Measurements from ENCODE around the gene EVC.

EVC gene

DNA sequence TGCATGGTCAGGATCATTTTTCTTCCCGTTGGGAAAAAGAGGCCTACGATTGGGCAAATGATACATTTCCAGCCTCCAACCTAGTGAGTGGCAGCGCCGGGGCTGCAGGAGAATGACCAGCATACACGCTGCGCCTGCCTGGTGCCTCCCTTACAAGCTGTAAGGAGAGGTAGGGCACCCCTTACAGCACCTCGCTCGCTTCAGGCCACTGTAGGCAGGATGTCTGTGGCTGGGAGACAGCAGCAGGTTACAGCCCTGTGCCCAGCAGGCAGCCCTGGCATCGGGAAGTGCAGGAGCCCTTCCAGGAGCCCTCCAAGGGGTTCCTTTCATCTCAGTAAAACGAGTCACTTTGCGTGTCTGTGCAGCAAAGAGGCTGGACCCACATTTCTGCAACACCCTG is 88.4 kb downstream of the EVC start:
- no peaks in the 10 kb centered on the region for H3K36me3 ChIP-seq

DNA sequence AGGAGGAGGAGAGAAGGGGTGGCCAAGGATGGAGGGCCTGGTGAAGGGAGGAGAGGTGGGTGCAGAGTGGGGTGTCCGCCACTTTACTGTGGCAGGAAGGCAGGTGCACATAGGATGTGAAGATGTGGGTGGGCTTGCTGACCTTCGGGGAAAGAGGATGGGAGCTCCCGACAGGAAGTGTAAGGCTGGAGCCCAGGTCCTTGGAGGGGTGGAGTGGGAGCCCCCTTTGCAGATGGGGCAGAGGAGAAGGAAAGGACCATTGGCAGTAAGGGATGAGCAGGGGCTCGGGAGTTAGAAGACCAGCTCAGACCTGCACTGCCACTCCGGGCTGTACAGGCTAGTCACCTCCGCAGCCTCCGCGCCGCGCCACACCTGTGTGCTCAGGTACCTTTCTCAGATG is 89.5 kb downstream of the EVC start:
- H3K36me3 ChIP-seq, result no peaks in the 10 kb centered on the region

More for the DNA sequence above, 88.4 kb downstream of the EVC start:
- Histone ChIP-seq H3K4me3 (ENCODE audit: low read depth, low read length) (no peak overlapping the region), H3K27me3 (no peaks in the 10 kb centered on the region), H3K4me1 (no peaks in the 10 kb centered on the region), H3K9me3 (no peaks in the 10 kb centered on the region)
- TF ChIP-seq, protein P1, sequence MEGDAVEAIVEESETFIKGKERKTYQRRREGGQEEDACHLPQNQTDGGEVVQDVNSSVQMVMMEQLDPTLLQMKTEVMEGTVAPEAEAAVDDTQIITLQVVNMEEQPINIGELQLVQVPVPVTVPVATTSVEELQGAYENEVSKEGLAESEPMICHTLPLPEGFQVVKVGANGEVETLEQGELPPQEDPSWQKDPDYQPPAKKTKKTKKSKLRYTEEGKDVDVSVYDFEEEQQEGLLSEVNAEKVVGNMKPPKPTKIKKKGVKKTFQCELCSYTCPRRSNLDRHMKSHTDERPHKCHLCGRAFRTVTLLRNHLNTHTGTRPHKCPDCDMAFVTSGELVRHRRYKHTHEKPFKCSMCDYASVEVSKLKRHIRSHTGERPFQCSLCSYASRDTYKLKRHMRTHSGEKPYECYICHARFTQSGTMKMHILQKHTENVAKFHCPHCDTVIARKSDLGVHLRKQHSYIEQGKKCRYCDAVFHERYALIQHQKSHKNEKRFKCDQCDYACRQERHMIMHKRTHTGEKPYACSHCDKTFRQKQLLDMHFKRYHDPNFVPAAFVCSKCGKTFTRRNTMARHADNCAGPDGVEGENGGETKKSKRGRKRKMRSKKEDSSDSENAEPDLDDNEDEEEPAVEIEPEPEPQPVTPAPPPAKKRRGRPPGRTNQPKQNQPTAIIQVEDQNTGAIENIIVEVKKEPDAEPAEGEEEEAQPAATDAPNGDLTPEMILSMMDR (IDR thresholded peaks at IDR 0.05; ENCODE audit: low read depth, low read length), result no peak
- no peak for DNase-seq

DNA sequence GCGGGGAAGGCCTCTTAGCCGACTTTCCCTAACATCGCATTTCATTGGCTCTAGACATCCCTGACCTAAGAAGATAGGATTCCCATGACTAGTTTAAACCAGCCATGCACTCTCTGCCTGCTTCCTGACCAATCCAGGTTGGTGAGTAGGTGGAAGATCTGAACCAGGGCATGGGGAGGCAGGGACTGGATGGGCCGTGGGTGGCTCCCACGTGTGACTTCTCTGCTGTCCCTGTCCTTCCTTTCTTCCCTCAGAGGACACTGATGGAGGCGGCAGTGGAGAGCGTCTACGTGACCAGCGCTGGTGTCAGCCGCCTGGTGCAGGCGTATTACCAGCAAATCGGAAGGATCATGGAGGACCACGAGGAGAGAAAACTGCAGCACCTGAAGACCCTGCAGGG is 90.7 kb downstream of the EVC start:
- Histone ChIP-seq H3K36me3 (no peaks in the 10 kb centered on the region), H3K4me3 (ENCODE audit: low read depth, low read length) (no peak overlapping the region), H3K27me3 (no peaks in the 10 kb centered on the region), H3K9me3 (no peaks in the 10 kb centered on the region), H3K4me1 (no peaks in the 10 kb centered on the region)
- TF ChIP-seq, protein P1 (IDR thresholded peaks at IDR 0.05; ENCODE audit: low read depth, low read length), result no peak
- no peak for DNase-seq

More for the DNA sequence above, 89.5 kb downstream of the EVC start:
- Histone ChIP-seq H3K4me3 (ENCODE audit: low read depth, low read length) (no peak overlapping the region), H3K4me1 (no peaks in the 10 kb centered on the region), H3K27me3 (no peaks in the 10 kb centered on the region), H3K9me3 (no peaks in the 10 kb centered on the region)
- TF ChIP-seq, protein P1 (IDR thresholded peaks at IDR 0.05; ENCODE audit: low read depth, low read length), result no peak
- DNase-seq, result no peak

DNA sequence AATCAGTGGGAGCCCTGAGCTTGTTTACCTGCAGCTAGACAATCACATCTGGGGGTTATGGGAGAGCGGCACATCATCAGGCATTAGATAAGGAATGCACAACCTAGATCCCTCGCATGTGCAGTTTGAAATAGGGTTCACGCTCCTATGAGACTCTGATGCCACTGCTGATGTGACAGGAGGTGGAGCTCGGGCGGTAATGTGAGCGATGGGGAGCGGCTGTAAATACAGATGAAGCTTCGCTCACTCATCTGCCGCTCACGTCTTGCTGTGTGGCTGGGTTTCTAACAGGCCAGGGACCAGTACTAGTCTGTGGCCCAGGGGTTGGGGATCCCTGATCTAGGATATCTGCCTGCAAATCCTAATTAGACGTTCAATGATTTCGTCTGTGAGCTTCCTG is 91.6 kb downstream of the EVC start:
- no peaks in the 10 kb centered on the region for H3K9me3 ChIP-seq
- no peaks in the 10 kb centered on the region for H3K36me3 ChIP-seq
- no peak overlapping the region for H3K4me3 ChIP-seq (ENCODE audit: low read depth, low read length)

DNA sequence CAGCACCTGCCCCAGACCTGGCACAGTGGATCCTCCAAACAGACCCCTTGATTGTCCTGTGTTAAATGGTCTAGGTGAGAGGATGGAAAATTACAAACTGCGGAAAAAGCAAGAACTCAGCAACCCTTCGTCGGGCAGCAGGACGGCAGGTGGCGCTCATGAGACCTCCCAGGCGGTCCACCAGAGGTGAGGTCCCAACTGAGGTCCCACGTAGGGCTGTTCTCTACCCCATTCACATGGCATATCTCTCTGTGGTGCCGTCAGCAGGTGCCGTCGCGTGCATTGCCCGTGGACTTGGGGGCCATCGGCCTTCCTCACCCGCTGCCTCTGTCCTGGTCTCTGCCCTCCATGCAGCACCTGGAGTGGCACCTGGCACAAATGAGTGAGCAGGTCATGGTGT is 93.7 kb downstream of the EVC start:
- Histone ChIP-seq H3K9me3 (no peaks in the 10 kb centered on the region), H3K36me3 (no peaks in the 10 kb centered on the region), H3K27me3 (no peaks in the 10 kb centered on the region), H3K4me1 (peaks cover 7% of the 10 kb centered on the region), H3K4me3 (ENCODE audit: low read depth, low read length) (no peak overlapping the region)
- TF ChIP-seq, protein P1 (IDR thresholded peaks at IDR 0.05; ENCODE audit: low read depth, low read length), result no peak
- DNase-seq, result no peak

More for the DNA sequence above, 91.6 kb downstream of the EVC start:
- H3K4me1 ChIP-seq, result no peaks in the 10 kb centered on the region
- no peaks in the 10 kb centered on the region for H3K27me3 ChIP-seq
- no peak for DNase-seq
- TF ChIP-seq, protein P1 (IDR thresholded peaks at IDR 0.05; ENCODE audit: low read depth, low read length), result no peak

DNA sequence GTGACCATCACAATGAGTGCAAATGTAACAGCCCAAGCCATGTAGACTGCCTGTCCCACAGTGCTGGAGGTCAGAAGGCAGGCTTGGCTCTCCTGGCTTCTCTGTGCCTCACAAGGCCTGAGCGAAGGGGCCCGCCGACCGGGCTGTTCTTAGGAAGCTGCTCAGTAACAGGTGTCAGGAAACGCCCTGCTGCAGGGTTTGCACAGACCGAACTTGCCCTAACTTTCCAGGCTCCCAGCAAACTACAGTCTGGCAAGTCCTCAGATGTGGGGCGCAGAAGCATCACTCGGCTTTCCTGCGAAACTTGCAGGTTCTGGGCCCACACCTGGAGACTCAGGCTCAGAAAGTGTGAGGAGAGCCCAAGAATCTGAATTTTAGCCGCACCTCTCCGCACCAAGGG is 94.3 kb downstream of the EVC start:
- Histone ChIP-seq H3K36me3 (no peaks in the 10 kb centered on the region), H3K4me3 (ENCODE audit: low read depth, low read length) (no peak overlapping the region), H3K4me1 (peaks cover 7% of the 10 kb centered on the region), H3K27me3 (no peaks in the 10 kb centered on the region), H3K9me3 (no peaks in the 10 kb centered on the region)
- TF ChIP-seq, protein P1 (IDR thresholded peaks at IDR 0.05; ENCODE audit: low read depth, low read length), result no peak
- DNase-seq, result no peak
